GM12864 (cell line): ENCODE results near the gene EBI3.
"Not testable (repeated sequence)": the region's sequence is repeated elsewhere in the genome, so short reads cannot be mapped to it uniquely, and the experiment has no call there.

Source experiments
- DNase-seq: peaks from one replicate; pipeline ENCODE4 v3.0.0-alpha.2; 2011; ENCODE audit warnings: low read depth
- H3K4me3 ChIP-seq: 2 replicates; pipeline ENCODE4 v1.5.1; 2011; ENCODE audit warnings: mild to moderate bottlenecking, low read depth, low read length, control low read depth
- TF ChIP-seq, protein P1 (sequence below): IDR thresholded peaks from 2 replicates; pipeline ENCODE4 v1.5.1; 2011; ENCODE audit warnings: low read depth, mild to moderate bottlenecking, moderate library complexity, low read length, control low read depth, inconsistent platforms; ENCODE audit errors: missing control alignments

EBI3 gene

DNA sequence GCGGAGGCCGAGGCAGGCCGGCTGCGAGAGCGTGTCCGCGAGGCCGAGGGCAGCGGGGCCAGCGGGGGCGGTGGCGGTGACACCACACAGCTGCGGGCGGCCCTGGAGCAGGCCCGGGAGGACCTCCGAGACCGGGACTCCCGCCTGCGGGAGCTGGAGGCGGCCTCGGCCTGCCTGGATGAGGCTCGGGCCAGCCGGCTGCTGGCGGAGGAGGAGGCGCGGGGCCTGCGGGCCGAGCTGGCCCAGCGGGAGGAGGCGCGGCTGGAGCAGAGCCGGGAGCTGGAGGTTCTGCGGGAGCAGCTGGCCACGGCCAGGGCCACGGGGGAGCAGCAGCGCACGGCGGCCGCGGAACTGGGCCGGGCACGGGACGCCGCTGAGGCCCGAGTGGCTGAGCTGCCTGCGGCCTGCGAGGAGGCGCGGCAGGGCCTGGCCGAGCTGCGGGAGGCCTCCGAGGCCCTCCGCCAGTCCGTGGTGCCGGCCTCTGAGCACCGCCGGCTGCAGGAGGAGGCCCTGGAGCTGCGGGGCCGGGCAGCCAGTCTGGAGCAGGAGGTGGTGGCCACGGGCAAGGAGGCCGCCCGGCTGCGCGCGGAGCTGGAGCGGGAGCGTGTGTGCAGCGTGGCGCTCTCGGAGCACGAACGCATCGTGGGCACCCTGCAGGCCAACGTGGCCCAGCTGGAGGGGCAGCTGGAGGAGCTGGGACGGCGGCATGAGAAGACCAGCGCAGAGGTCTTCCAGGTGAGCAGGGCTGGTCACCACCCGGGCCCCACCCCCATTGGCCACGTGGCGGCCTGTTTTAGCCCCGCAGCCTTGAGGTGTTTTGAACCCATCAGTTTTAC, 11.7 kb upstream of the EBI3 start:
- H3K4me3 ChIP-seq, result no peak overlapping the region
- TF ChIP-seq, protein P1, sequence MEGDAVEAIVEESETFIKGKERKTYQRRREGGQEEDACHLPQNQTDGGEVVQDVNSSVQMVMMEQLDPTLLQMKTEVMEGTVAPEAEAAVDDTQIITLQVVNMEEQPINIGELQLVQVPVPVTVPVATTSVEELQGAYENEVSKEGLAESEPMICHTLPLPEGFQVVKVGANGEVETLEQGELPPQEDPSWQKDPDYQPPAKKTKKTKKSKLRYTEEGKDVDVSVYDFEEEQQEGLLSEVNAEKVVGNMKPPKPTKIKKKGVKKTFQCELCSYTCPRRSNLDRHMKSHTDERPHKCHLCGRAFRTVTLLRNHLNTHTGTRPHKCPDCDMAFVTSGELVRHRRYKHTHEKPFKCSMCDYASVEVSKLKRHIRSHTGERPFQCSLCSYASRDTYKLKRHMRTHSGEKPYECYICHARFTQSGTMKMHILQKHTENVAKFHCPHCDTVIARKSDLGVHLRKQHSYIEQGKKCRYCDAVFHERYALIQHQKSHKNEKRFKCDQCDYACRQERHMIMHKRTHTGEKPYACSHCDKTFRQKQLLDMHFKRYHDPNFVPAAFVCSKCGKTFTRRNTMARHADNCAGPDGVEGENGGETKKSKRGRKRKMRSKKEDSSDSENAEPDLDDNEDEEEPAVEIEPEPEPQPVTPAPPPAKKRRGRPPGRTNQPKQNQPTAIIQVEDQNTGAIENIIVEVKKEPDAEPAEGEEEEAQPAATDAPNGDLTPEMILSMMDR, result no peak
- no peak for DNase-seq

DNA sequence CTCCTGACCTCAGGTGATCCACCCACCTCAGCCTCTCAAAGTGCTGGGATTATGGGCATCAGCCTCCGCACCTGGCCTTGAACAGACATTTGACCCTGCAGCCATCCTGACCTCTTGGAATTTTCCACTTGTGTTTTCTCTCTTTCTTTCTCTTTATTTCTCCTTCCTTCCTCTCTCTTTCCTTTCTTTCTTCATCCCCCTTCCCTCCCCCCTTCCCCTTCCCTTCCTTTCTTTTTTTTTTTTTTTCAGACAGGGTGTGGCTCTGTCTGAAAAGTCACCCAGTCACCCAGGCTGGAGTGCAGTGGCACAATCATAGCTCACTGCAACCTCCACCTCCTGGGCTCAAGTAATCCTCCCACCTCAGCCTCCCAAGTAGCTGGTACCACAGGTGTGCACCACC, 10.8 kb upstream of the EBI3 start:
- not testable (repeated sequence) for DNase-seq, H3K4me3 ChIP-seq

DNA sequence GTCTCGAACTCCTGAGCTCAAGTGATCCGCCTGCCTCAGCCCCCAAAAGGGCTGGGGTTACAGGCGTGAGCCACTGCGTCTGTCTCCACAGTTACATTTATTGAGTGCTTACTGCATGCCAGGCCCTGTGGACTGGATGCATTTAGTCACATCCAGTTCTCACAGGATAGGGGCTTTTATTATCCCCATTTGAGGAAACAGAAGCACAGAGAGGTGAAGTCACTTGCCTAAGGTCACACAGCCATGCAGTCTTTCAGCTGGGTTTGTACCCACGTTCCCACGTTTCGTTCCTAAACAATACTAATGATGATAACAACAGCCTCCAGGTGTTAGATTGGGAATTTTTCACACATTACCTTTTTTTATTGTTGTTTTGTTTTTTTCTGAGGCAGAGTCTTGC, 9.1 kb upstream of the EBI3 start:
- DNase-seq, result no peak
- TF ChIP-seq, protein P1, result no peak
- no peak overlapping the region for H3K4me3 ChIP-seq

DNA sequence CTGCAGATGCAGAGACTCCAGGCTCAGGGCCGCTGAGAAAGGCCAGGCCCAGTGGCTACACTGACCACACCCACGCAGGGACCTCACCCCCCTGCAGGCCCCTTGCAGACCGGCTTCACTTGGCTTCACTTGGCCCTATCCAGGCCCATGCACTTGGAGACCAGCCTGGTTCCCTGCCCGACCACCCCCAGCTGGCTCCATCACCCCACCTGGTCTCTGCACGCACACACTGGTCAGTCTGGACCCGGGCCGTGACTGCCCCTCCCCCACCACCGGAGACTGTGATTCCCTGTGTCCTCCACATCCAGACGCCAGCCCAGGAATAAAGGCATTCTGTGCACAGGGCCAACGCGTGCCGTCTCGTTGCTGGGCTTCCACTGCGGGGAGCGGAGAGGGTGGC, 4.9 kb upstream of the EBI3 start:
- no peak overlapping the region for H3K4me3 ChIP-seq
- TF ChIP-seq, protein P1, result no peak
- DNase-seq, result no peak

DNA sequence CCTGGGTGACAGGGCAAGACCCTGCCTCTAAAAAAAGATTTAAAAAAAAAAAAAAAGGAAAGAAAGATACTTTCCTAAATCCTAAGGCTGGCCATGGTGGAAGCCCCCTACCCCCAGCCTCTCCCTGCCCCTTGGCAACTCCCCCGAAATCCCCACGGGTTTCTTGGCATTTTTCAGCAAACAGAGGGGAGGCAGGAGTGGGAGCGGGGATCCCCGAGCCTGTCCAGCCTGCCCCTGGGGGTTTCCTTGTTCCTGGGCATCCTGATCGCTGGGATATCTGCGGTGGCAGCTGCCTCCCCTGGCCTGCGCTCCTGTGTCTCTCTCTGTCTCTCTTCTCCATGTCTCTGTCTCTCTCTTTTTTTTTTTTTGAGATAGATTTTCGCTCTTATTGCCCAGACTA, 3.4 kb upstream of the EBI3 start:
- H3K4me3 ChIP-seq, result no peak overlapping the region
- TF ChIP-seq, protein P1, result no peak
- DNase-seq, result no peak

DNA sequence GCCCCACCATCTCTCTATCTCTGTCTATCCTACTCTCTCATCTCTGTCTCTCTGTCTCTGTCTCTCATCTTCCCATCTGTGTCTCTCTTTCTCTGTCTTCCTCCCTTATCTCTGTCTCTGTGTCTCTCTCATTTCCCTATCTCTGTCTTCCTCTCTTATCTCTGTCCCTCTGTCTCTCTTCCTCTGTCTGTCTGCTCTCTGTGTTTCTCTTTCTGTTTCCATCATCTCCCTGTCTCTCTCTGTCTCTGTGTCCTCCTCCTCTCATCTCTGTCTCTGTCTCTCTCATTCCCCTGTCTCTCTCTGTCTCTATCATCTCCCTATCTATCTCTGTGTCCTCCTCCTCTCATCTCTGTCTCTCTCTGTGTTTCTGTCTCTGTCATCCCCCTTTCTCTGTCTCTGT, 1.6 kb upstream of the EBI3 start:
- no peak for DNase-seq
- TF ChIP-seq, protein P1, result no peak
- peak overlapping the region; percentile 83; the same call in 1 of the 2 replicates for H3K4me3 ChIP-seq

DNA sequence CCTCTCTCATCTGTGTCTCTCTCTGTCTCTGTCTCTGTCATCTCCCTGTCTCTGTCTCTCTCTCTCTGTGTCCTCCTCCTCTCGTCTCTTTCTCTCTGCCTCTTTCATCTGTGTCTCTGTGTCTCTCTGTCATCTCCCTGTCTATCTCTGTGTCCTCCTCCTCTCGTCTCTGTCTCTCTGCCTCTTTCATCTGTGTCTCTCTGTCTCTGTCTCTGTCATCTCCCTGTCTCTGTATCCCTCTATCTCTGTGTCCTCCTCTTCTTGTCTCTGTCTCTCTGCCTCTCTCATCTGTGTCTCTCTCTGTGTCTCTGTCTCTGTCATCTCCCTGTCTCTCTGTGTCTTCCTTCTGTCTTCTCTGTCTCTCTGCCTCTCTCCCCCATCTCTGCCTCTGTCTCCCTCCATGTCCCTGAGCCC, 551 bp upstream of the EBI3 start:
- DNase-seq, result no peak
- peak overlapping the region; percentile 83 for H3K4me3 ChIP-seq
- TF ChIP-seq, protein P1, result no peak

DNA sequence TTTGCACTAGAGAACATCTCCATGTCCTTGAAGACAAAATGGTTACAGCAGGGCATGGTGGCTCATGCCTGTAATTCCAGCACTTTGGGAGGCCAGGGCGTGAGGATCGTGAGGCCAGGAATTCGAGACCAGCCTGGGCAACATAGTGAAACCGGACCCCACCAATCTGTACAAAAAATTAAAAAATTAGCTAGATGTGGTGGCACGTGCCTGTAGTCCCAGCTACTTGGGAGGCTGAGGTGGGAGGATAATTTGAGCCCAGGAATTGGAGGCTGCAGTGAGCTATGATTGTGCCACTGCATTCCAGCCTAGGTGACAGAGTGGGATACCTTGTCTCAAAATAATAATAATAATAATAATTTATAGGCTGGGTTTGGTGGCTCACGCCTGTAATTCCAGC, 914 bp downstream of the EBI3 start:
- H3K4me3 ChIP-seq, result peak overlapping the region; percentile 83
- DNase-seq, result not testable (repeated sequence)

DNA sequence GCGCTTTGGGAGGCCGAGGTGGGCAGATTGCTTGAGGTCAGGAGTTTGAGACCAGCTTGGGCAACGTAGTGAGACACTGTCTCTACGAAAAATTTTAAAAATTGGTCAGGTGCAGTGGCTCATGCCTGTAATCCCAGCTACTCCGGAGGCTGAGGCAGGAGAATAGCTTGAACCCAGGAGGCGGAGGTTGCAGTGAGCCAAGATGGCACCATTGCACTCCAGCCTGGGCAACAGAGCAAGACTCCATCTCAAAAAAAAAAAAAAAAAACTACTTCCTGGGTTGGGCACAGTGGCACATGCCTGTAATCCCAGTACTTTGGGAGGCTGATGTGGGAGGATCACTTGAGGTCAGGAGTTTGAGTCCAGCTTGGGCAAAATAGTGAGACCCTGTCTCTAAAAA, 2.2 kb downstream of the EBI3 start:
- peak overlapping the region; percentile 83; the same call in 1 of the 2 replicates for H3K4me3 ChIP-seq
- DNase-seq, result not testable (repeated sequence)

DNA sequence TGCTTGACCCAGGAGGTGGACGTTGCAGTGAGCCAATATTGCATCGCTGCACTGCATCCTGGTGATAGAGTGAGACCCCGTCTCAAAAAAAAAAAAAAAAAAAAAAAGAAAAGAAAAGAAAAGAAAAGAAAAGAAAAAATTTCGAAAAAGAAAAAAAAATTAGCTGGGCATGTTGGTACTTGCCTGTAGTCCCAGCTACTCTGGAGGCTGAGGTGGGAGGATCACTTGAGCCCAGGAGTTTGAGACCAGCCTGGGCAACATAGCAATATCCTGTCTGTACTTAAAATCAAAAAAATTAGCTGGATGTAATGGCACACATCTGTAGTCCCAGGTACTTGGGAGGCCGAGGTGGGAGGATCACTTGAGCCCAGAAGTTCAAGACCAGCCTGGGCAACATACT, 2.8 kb downstream of the EBI3 start:
- H3K4me3 ChIP-seq, DNase-seq: not testable (repeated sequence)
